Thyroid gland (tissue), 4 donors: Measurements from ENCODE around the gene NKAIN4. TPM values are rescaled to one million over a fixed set of nuclear protein-coding genes. Genes with fewer than 3 reads are reported as not detected.

Experiments
- DNase-seq, 2 donors: peaks; one replicate each; pipeline ENCODE4 v3.0.0-alpha.2; 2019
- H3K27ac ChIP-seq, 3 donors: fragments of 200-600 bp; sonication (generic); 1 replicate in 2 of 3; 2 replicates in 1 of 3; pipeline ENCODE4 v1.5.1; 2016 to 2019; ENCODE audit warnings: mild to moderate bottlenecking in 1 of 3, moderate library complexity in 1 of 3
- H3K27me3 ChIP-seq: fragments of 200-600 bp; sonication (generic); one replicate; pipeline ENCODE4 v1.5.1; 2019
- H3K36me3 ChIP-seq, 2 donors: fragments of 200-600 bp; sonication (generic); one replicate each; pipeline ENCODE4 v1.5.1; 2016 to 2019
- H3K4me1 ChIP-seq, 2 donors: fragments of 200-600 bp; sonication (generic); one replicate each; pipeline ENCODE4 v1.5.1; 2017 to 2019
- H3K4me3 ChIP-seq, 3 donors: fragments of 200-600 bp; sonication (generic); replicated peaks in 1 of 3; 1 replicate in 2 of 3; 2 replicates in 1 of 3; pipeline ENCODE4 v1.5.1; 2016; ENCODE audit warnings: mild to moderate bottlenecking in 1 of 3
- H3K9me3 ChIP-seq: fragments of 200-600 bp; sonication (generic); one replicate; pipeline ENCODE4 v1.5.1; 2017
- CTCF ChIP-seq, 6 experiments: fragments of 200-600 bp in 3 of 6; fragments of 450-650 bp in 3 of 6; sonication (generic) in 3 of 6; IDR thresholded peaks; one replicate each; pipeline ENCODE4 v1.5.1; 2016 to 2019; ENCODE audit warnings: antibody characterized with exemption in 6 of 6, mild to moderate bottlenecking in 2 of 6, inconsistent platforms in 1 of 6, moderate library complexity in 1 of 6
- POLR2A ChIP-seq, 2 donors: fragments of 450-650 bp; IDR thresholded peaks; one replicate each; pipeline ENCODE4 v1.6.1; 2017; ENCODE audit warnings: antibody characterized with exemption in 2 of 2, mild to moderate bottlenecking in 2 of 2, moderate library complexity in 1 of 2
- WGBS, 2 donors: methylation state at CpG; one replicate each; pipeline ENCODE4 v1.1.5; 2017; 5-methylcytosine and 5-hydroxymethylcytosine counted together
- intact Hi-C: fragments of 100-400 bp; cut with DNase I; formaldehyde crosslinking; loops from one replicate; pipeline ENCODE4 v1.15.1; 2023
- total RNA-seq, 4 donors: library from RNA; depleted of rRNA; stranded (reverse); fragments of >200 nt; gene quantifications; one replicate each; pipeline ENCODE4 v1.2.3, GENCODE V29; 2016

NKAIN4 gene
- total RNA-seq, 4 donors from 2014 or later: 0.45 to 5.5 (median 0.67) TPM; not detected in 1

GRCh38 chr20:63277466-63278272, 23.4 kb upstream of the NKAIN4 start:
- Histone ChIP-seq H3K4me1 (peaks cover 14 to 16% of the 10 kb centered on the region in 2 donors), H3K4me3 (no peak overlapping the region), H3K9me3 (no peaks in the 10 kb centered on the region), H3K27me3 (no peaks in the 10 kb centered on the region), H3K36me3 (peaks cover 50 to 58% of the 10 kb centered on the region in 2 donors), H3K27ac (no peak overlapping the region)
- no peak for DNase-seq
- intact Hi-C loops: no loop called here
- TF ChIP-seq POLR2A (IDR thresholded peaks at IDR 0.05) (no peak), CTCF (IDR thresholded peaks at IDR 0.05) (no peak)
- WGBS, 2 donors: 95 to 97% methylated on average over 27 to 29 of the region's 30 CpGs

- 89 to 92% methylated on average over 18 to 20 of the region's 20 CpGs for WGBS, 2 donors
- no peak overlapping the region for H3K4me3 ChIP-seq
- peaks cover 45 to 51% of the 10 kb centered on the region in 2 donors for H3K36me3 ChIP-seq
- H3K27me3 ChIP-seq: no peaks in the 10 kb centered on the region
- intact Hi-C loops: no loop called here
- TF ChIP-seq POLR2A (IDR thresholded peaks at IDR 0.05) (no peak), CTCF (IDR thresholded peaks at IDR 0.05) (no peak)
- peaks cover 16% of the 10 kb centered on the region in 2 donors for H3K4me1 ChIP-seq
- no peak overlapping the region for H3K27ac ChIP-seq
- no peaks in the 10 kb centered on the region for H3K9me3 ChIP-seq
- no peak for DNase-seq
Observed at GRCh38 chr20:63276956-63277355, 22.7 kb upstream of the NKAIN4 start.

- intact Hi-C loops: no loop called here
- no peak overlapping the region for H3K27ac ChIP-seq
- no peaks in the 10 kb centered on the region for H3K9me3 ChIP-seq
- no peak for DNase-seq
- peaks cover 16 to 20% of the 10 kb centered on the region in 2 donors for H3K4me1 ChIP-seq
- no peaks in the 10 kb centered on the region for H3K27me3 ChIP-seq
- TF ChIP-seq POLR2A (IDR thresholded peaks at IDR 0.05): no peak
- no peak for TF ChIP-seq CTCF (IDR thresholded peaks at IDR 0.05)
- 93 to 97% methylated on average over 18 of the region's 18 CpGs for WGBS, 2 donors
- peaks cover 39 to 44% of the 10 kb centered on the region in 2 donors for H3K36me3 ChIP-seq
- H3K4me3 ChIP-seq: no peak overlapping the region
Observed at GRCh38 chr20:63275825-63276224, 21.6 kb upstream of the NKAIN4 start.

GRCh38 chr20:63274381-63275228, 20.3 kb upstream of the NKAIN4 start:
- H3K27ac ChIP-seq: no peak overlapping the region
- no peak for DNase-seq
- 77 to 84% methylated on average over 12 to 15 of the region's 17 CpGs for WGBS, 2 donors
- TF ChIP-seq CTCF (IDR thresholded peaks at IDR 0.05) (no peak), POLR2A (IDR thresholded peaks at IDR 0.05) (no peak)
- H3K4me1 ChIP-seq: peaks cover 16 to 20% of the 10 kb centered on the region in 2 donors
- no peak overlapping the region for H3K4me3 ChIP-seq
- no peaks in the 10 kb centered on the region for H3K9me3 ChIP-seq
- intact Hi-C loops: no loop called here
- no peaks in the 10 kb centered on the region for H3K27me3 ChIP-seq
- H3K36me3 ChIP-seq: peaks cover 29 to 32% of the 10 kb centered on the region in 2 donors
